Effector memory CD4-positive, alpha-beta T cell (primary cell): Measurements from ENCODE around the gene RBFOX1.

Experiments
- DNase-seq, 3 donors: peaks; one replicate each; pipeline ENCODE4 v3.0.0-alpha.2; 2020
- H3K27ac ChIP-seq: 2 replicates; pipeline ENCODE4 v1.7.0; 2013; ENCODE audit warnings: mild to moderate bottlenecking, low read length, moderate library complexity; ENCODE audit not compliant: insufficient read depth, poor library complexity, severe bottlenecking
- H3K27me3 ChIP-seq: replicated peaks from 2 replicates; pipeline ENCODE4 v1.7.0; 2013; ENCODE audit warnings: mild to moderate bottlenecking, low read length; ENCODE audit not compliant: insufficient read depth, control insufficient read depth, poor library complexity, severe bottlenecking
- H3K36me3 ChIP-seq: 2 replicates; pipeline ENCODE4 v1.7.0; 2013; ENCODE audit warnings: mild to moderate bottlenecking, low read length, moderate library complexity; ENCODE audit not compliant: control insufficient read depth, insufficient read depth
- H3K4me1 ChIP-seq: 2 replicates; pipeline ENCODE4 v1.7.0; 2013; ENCODE audit warnings: low read length, mild to moderate bottlenecking; ENCODE audit not compliant: control insufficient read depth, insufficient read depth, poor library complexity, severe bottlenecking
- H3K4me3 ChIP-seq: 2 replicates; pipeline ENCODE4 v1.7.0; 2013; ENCODE audit warnings: low read length, low read depth, mild to moderate bottlenecking; ENCODE audit not compliant: insufficient read depth, poor library complexity, severe bottlenecking
- H3K9me3 ChIP-seq: 2 replicates; pipeline ENCODE4 v1.7.0; 2013; ENCODE audit warnings: mild to moderate bottlenecking, low read length, moderate library complexity; ENCODE audit not compliant: control insufficient read depth

The RBFOX1 gene

GRCh38 chr16:7366993-7367880, 34.6 kb downstream of the RBFOX1 start:
- H3K4me3 ChIP-seq, result no peak overlapping the region
- H3K27me3 ChIP-seq, result no peaks in the 10 kb centered on the region
- no peak overlapping the region for H3K27ac ChIP-seq
- no peak for DNase-seq
- H3K9me3 ChIP-seq, result no peaks in the 10 kb centered on the region
- H3K4me1 ChIP-seq, result no peaks in the 10 kb centered on the region
- H3K36me3 ChIP-seq, result no peaks in the 10 kb centered on the region

- H3K9me3 ChIP-seq, result no peaks in the 10 kb centered on the region
Observed at GRCh38 chr16:7369204-7369603, 36.6 kb downstream of the RBFOX1 start.

GRCh38 chr16:7372095-7372494, 39.5 kb downstream of the RBFOX1 start:
- no peaks in the 10 kb centered on the region for H3K4me1 ChIP-seq
- H3K27ac ChIP-seq, result no peak overlapping the region
- H3K4me3 ChIP-seq, result no peak overlapping the region
- H3K27me3 ChIP-seq, result no peaks in the 10 kb centered on the region
- H3K36me3 ChIP-seq, result no peaks in the 10 kb centered on the region
- no peaks in the 10 kb centered on the region for H3K9me3 ChIP-seq
- no peak for DNase-seq

More at GRCh38 chr16:7369204-7369603, 36.6 kb downstream of the RBFOX1 start:
- Histone ChIP-seq H3K36me3 (no peaks in the 10 kb centered on the region), H3K4me1 (no peaks in the 10 kb centered on the region), H3K27ac (no peak overlapping the region), H3K4me3 (no peak overlapping the region), H3K27me3 (no peaks in the 10 kb centered on the region)
- no peak for DNase-seq

- Histone ChIP-seq H3K36me3 (no peaks in the 10 kb centered on the region), H3K4me3 (no peak overlapping the region), H3K27me3 (no peaks in the 10 kb centered on the region), H3K4me1 (no peaks in the 10 kb centered on the region), H3K27ac (no peak overlapping the region), H3K9me3 (no peaks in the 10 kb centered on the region)
- DNase-seq, result no peak
Observed at GRCh38 chr16:7373776-7374175, 41.1 kb downstream of the RBFOX1 start.

- Histone ChIP-seq H3K4me1 (no peaks in the 10 kb centered on the region), H3K27ac (no peak overlapping the region), H3K36me3 (no peaks in the 10 kb centered on the region), H3K9me3 (no peaks in the 10 kb centered on the region), H3K27me3 (no peaks in the 10 kb centered on the region), H3K4me3 (no peak overlapping the region)
- DNase-seq, result no peak
Observed at GRCh38 chr16:7374614-7375174, 42.0 kb downstream of the RBFOX1 start.

GRCh38 chr16:7376227-7376626, 43.6 kb downstream of the RBFOX1 start:
- H3K36me3 ChIP-seq, result no peaks in the 10 kb centered on the region
- H3K4me1 ChIP-seq, result no peaks in the 10 kb centered on the region
- H3K27ac ChIP-seq, result no peak overlapping the region
- no peaks in the 10 kb centered on the region for H3K9me3 ChIP-seq
- DNase-seq, result no peak
- no peaks in the 10 kb centered on the region for H3K27me3 ChIP-seq
- H3K4me3 ChIP-seq, result no peak overlapping the region

- Histone ChIP-seq H3K36me3 (no peaks in the 10 kb centered on the region), H3K27me3 (no peaks in the 10 kb centered on the region), H3K4me1 (no peaks in the 10 kb centered on the region), H3K4me3 (no peak overlapping the region), H3K9me3 (no peaks in the 10 kb centered on the region), H3K27ac (no peak overlapping the region)
- no peak for DNase-seq
Observed at GRCh38 chr16:7377231-7377630, 44.6 kb downstream of the RBFOX1 start.

GRCh38 chr16:7378024-7378695, 45.5 kb downstream of the RBFOX1 start:
- Histone ChIP-seq H3K27me3 (no peaks in the 10 kb centered on the region), H3K36me3 (no peaks in the 10 kb centered on the region), H3K4me1 (no peaks in the 10 kb centered on the region), H3K27ac (no peak overlapping the region), H3K4me3 (no peak overlapping the region), H3K9me3 (no peaks in the 10 kb centered on the region)
- no peak for DNase-seq

GRCh38 chr16:7380441-7380840, 47.8 kb downstream of the RBFOX1 start:
- Histone ChIP-seq H3K27me3 (no peaks in the 10 kb centered on the region), H3K9me3 (no peaks in the 10 kb centered on the region), H3K4me1 (no peaks in the 10 kb centered on the region), H3K27ac (no peak overlapping the region), H3K4me3 (no peak overlapping the region), H3K36me3 (no peaks in the 10 kb centered on the region)
- DNase-seq, result no peak

- Histone ChIP-seq H3K4me3 (no peak overlapping the region), H3K36me3 (no peaks in the 10 kb centered on the region), H3K27ac (no peak overlapping the region), H3K27me3 (no peaks in the 10 kb centered on the region), H3K9me3 (no peaks in the 10 kb centered on the region), H3K4me1 (no peaks in the 10 kb centered on the region)
- DNase-seq, result no peak
Observed at GRCh38 chr16:7380911-7381310, 48.3 kb downstream of the RBFOX1 start.
